ENCODE data around the gene RIPOR3. TPM values are rescaled to one million over a fixed set of nuclear protein-coding genes. Genes with fewer than 3 reads are reported as not detected.

Gene RIPOR3
- total and polyA plus RNA-seq, 9 of the 15 experiments (the other 6 are each of a cell fraction or from before 2014, with no cell fraction given): 3.3 to 62.7 (median 21.4) TPM

GRCh38 chr20:50689864-50690649, 1.3 kb downstream of the RIPOR3 start (continued):
- TF ChIP-seq ZBTB11 (CRISPR knock-in tag; IDR thresholded peaks at IDR 0.05) (peak in 1 of 3 experiments; percentile 72; a peak in 2 of 6 replicates), MAFK (IDR thresholded peaks at IDR 0.05; ENCODE audit: low read length) (no peak)

GRCh38 chr20:50688256-50688975, 2.9 kb downstream of the RIPOR3 start:
- Histone ChIP-seq H3K4me1 (replicated peaks in 1 of 2; ENCODE audit: control insufficient read depth in 2 of 2, insufficient read depth in 2 of 2, low read length in 2 of 2) (peaks cover 34 to 39% of the 10 kb centered on the region in 2 experiments), H3K27ac (ENCODE audit: extremely low read depth, low read depth, low read length) (peak overlapping the region; percentile 12; the same call in 2 of the 3 replicates), H3K9me1 (ENCODE audit: control insufficient read depth, insufficient read depth, low read length) (no peaks in the 10 kb centered on the region), H3K4me3 (0 out of 2 replicates have a peak overlapping the region, but pooled peaks have one; percentile 4), H2AFZ (ENCODE audit: low read depth, low read length) (no peak overlapping the region), H3K79me2 (ENCODE audit: control insufficient read depth, insufficient read depth, low read length) (peaks cover 68% of the 10 kb centered on the region), H4K20me1 (replicated peaks; ENCODE audit: control insufficient read depth, insufficient read depth, low read length) (no peaks in the 10 kb centered on the region), H3K9me3 (replicated peaks; ENCODE audit: control insufficient read depth, insufficient read depth, low read depth, low read length) (no peaks in the 10 kb centered on the region), H3K9ac (ENCODE audit: insufficient read depth in 1 of 2, low read depth in 2 of 2, low read length in 2 of 2) (peak overlapping the region; percentile 30 to 84; a peak in 2 of 4 replicates), H3K36me3 (ENCODE audit: control insufficient read depth, insufficient read depth, low read length) (peaks cover 47% of the 10 kb centered on the region), H3K27me3 (ENCODE audit: control insufficient read depth in 2 of 2, insufficient read depth in 2 of 2, low read length in 2 of 2) (no peaks in the 10 kb centered on the region), H3K4me2 (ENCODE audit: insufficient read depth, low read length) (peak overlapping the region; percentile 96)
- DNase-seq (ENCODE audit: extremely low read depth in 1 of 4, low spot score in 3 of 4): no peak
- FAIRE-seq: no peak
- in situ Hi-C loops (cut with MboI): no loop called here
- ATAC-seq: no peak
- intact Hi-C loops (cut with micrococcal nuclease): no loop called here
- ChIA-PET POLR2A (interaction anchor here (0.5 to 3.3 kb wide), 4 partner anchors 13 to 340 kb away, joined by 3 to 12 read pairs (median 3); no protein-coding TSS in a partner anchor), CTCF (ENCODE audit: low intra/inter-chr PET ratio) (no interaction called here)
- no TSS peak for BruUV-seq (replicated peaks)
- WGBS (ENCODE audit: insufficient coverage, low coverage, missing lambda C conversion rate): 61% methylated on average over 8 of the region's 8 CpGs
- TF ChIP-seq PREB (CRISPR knock-in tag; IDR thresholded peaks at IDR 0.05) (no peak), GTF2F1 (IDR thresholded peaks at IDR 0.05; ENCODE audit: low read depth, low read length) (no peak), ZZZ3 (IDR thresholded peaks at IDR 0.05) (no peak), ZBTB12 (CRISPR knock-in tag; IDR thresholded peaks at IDR 0.05) (no peak)
- TF ChIP-seq, protein P1, sequence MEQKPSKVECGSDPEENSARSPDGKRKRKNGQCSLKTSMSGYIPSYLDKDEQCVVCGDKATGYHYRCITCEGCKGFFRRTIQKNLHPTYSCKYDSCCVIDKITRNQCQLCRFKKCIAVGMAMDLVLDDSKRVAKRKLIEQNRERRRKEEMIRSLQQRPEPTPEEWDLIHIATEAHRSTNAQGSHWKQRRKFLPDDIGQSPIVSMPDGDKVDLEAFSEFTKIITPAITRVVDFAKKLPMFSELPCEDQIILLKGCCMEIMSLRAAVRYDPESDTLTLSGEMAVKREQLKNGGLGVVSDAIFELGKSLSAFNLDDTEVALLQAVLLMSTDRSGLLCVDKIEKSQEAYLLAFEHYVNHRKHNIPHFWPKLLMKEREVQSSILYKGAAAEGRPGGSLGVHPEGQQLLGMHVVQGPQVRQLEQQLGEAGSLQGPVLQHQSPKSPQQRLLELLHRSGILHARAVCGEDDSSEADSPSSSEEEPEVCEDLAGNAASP (IDR thresholded peaks at IDR 0.05): no peak

All from K562 (cell line).